Measurements from ENCODE around the gene ORC1.
"Not testable (repeated sequence)": the region's sequence is repeated elsewhere in the genome, so short reads cannot be mapped to it uniquely, and the experiment has no call there.

ORC1 gene

DNA sequence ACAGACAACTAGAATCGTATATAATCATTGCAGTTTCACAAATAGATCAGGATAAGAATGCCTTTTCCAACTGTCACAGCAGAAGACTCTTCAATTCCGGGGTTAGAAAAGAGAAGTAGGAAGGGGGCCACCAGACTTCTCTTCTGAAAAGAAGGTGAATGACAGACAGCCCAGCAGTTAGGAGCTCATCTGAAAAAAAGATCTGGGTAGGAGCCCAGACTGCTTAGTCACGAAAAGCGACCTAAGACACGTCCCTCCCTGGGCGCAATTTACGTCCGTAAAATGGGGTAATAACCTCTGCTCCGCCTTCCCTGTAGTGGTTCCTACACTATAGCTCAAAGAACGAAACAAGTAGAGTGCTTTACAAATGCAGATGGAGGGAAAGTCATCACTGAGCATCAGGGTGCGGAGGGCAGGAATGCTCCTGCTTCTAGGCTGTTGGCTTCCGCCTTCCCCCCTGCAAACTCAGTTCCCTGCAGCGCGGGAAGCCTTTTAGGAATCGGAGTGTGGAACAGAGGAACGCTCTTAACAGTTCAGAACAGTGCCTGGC is 582 bp downstream of the ORC1 start:
- peaks cover 0 to 34% (median 0%) of the 10 kb centered on the region in 11 experiments; a peak in 8 of 22 replicates for H4K20me1 ChIP-seq
- no peaks in the 10 kb centered on the region for H3K9me3 ChIP-seq (replicated peaks in 1 of 11)
- peaks cover 16 to 71% (median 63%) of the 10 kb centered on the region in 11 experiments for H3K36me3 ChIP-seq
- H3K4me3 ChIP-seq = peak overlapping the region; percentile 77 to 98 (median 83)
- peaks cover 29 to 36% (median 34%) of the 10 kb centered on the region in 10 experiments for H3K4me1 ChIP-seq
- H3K4me2 ChIP-seq = peak overlapping the region; percentile 64 to 88 (median 78)
- H3K9ac ChIP-seq = peak overlapping the region; percentile 68 to 98 (median 93)
- H3K27ac ChIP-seq = peak overlapping the region; percentile 3 to 98 (median 94); a peak in 21 of 22 replicates
- H3K27me3 ChIP-seq = no peaks in the 10 kb centered on the region
- TF ChIP-seq Cebpa-rat (IDR thresholded peaks at IDR 0.05) = no peak

DNA sequence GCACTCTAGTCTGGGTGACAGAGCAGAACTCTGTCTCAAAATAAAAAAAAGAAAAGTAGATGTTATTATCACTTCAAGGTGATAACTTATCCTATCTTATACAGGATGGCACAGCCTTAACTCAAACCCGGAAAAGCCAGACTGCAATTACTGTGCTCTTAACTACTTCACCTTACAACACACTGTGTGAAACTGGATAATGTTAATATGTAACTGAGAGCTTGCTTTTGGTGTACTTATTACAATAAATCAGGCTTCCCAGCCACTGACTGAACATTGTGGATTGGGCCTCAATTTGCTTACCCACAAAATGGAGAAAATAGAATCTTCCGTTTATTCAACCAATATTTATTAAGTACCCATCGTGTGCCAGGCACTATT is 1.4 kb downstream of the ORC1 start:
- Histone ChIP-seq H3K27me3 (no peaks in the 10 kb centered on the region), H3K9me3 (replicated peaks in 1 of 11) (no peaks in the 10 kb centered on the region), H3K36me3 (peaks cover 9 to 71% (median 63%) of the 10 kb centered on the region in 11 experiments; a peak in 21 of 22 replicates), H3K4me2 (peak overlapping the region; percentile 64 to 88 (median 78); a peak in 21 of 22 replicates), H3K4me1 (peaks cover 29 to 36% (median 34%) of the 10 kb centered on the region in 10 experiments), H4K20me1 (peaks cover 0 to 26% (median 0%) of the 10 kb centered on the region in 11 experiments; a peak in 7 of 22 replicates), H3K9ac (peak overlapping the region; percentile 68 to 98 (median 93); a peak in 20 of 22 replicates), H3K27ac (peak overlapping the region in 7 of 11 experiments; percentile 88 to 98 (median 94); a peak in 12 of 22 replicates), H3K4me3 (peak overlapping the region; percentile 77 to 98 (median 83); a peak in 18 of 20 replicates)
- no peak for TF ChIP-seq Cebpa-rat (IDR thresholded peaks at IDR 0.05)

- Histone ChIP-seq H3K9me3 (replicated peaks in 1 of 11) (no peaks in the 10 kb centered on the region), H3K9ac (no peak overlapping the region), H3K27me3 (no peaks in the 10 kb centered on the region), H3K4me3 (no peak overlapping the region), H3K4me1 (peaks cover 10 to 19% (median 15%) of the 10 kb centered on the region in 10 experiments), H4K20me1 (peaks cover 0 to 22% (median 4%) of the 10 kb centered on the region in 11 experiments; a peak in 6 of 22 replicates), H3K36me3 (peaks cover 16 to 76% (median 70%) of the 10 kb centered on the region in 11 experiments; a peak in 21 of 22 replicates), H3K4me2 (no peak overlapping the region), H3K27ac (no peak overlapping the region)
- TF ChIP-seq Cebpa-rat (IDR thresholded peaks at IDR 0.05) = no peak
Observed at GRCh38 chr1:52400131-52400530, 4.1 kb downstream of the ORC1 start.

DNA sequence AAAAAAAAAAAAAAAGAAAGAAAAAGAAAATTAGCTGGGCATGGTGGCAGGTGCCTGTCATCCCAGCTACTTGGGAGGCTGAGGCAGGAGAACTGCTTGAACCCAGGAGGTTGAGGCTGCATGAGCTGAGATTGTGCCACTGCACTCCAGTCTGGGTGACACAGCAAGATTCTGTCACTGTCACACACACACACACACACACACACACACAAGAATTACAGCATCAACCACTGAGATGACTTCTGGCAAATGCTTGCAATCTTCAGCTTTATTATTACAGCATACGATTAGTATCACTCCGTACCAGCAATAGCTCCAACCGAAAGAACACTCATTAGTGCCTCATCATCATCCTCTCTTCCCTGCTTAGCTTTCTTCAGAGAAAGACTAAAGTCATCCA is 4.6 kb downstream of the ORC1 start:
- H3K4me2 ChIP-seq = no peak overlapping the region
- H3K36me3 ChIP-seq = peaks cover 16 to 81% (median 75%) of the 10 kb centered on the region in 11 experiments; a peak in 21 of 22 replicates
- H3K9me3 ChIP-seq (replicated peaks in 1 of 11) = no peaks in the 10 kb centered on the region
- peaks cover 10 to 19% (median 15%) of the 10 kb centered on the region in 10 experiments for H3K4me1 ChIP-seq
- no peak overlapping the region for H3K9ac ChIP-seq
- no peak overlapping the region for H3K27ac ChIP-seq
- peaks cover 0 to 22% (median 4%) of the 10 kb centered on the region in 11 experiments; a peak in 6 of 22 replicates for H4K20me1 ChIP-seq
- no peak for TF ChIP-seq Cebpa-rat (IDR thresholded peaks at IDR 0.05)
- no peaks in the 10 kb centered on the region for H3K27me3 ChIP-seq
- H3K4me3 ChIP-seq = no peak overlapping the region

DNA sequence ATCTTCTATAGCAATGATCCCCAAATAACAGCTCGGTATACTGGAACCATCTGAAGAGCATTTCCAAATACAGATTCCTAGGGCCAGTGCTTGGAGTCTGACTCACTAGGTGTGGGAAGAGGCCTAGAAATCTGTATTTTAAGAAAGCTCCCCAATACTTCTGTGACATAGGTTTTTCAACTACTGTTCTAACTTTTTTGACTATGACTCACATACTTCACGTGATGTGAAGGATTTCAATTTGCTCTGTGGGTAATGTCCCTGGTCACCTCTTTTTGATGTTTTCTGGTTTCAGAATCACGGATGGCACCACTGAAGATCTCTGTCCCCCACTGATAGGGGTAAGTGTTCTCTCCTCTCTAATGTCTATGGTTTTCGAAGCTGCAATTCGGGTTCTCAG is 11.0 kb downstream of the ORC1 start:
- peaks cover 0 to 49% (median 0%) of the 10 kb centered on the region in 11 experiments; a peak in 7 of 22 replicates for H4K20me1 ChIP-seq
- peaks cover 26 to 100% (median 98%) of the 10 kb centered on the region in 11 experiments for H3K36me3 ChIP-seq
- TF ChIP-seq Cebpa-rat (IDR thresholded peaks at IDR 0.05) = no peak
- no peak overlapping the region for H3K4me2 ChIP-seq
- no peak overlapping the region for H3K27ac ChIP-seq
- no peaks in the 10 kb centered on the region for H3K27me3 ChIP-seq
- H3K4me3 ChIP-seq = no peak overlapping the region
- no peaks in the 10 kb centered on the region for H3K4me1 ChIP-seq
- no peaks in the 10 kb centered on the region for H3K9me3 ChIP-seq (replicated peaks in 1 of 11)
- H3K9ac ChIP-seq = no peak overlapping the region

- Histone ChIP-seq H3K4me1 (no peaks in the 10 kb centered on the region), H3K27ac (no peak overlapping the region), H4K20me1 (peaks cover 0 to 38% (median 0%) of the 10 kb centered on the region in 11 experiments; a peak in 6 of 22 replicates), H3K9ac (no peak overlapping the region), H3K4me3 (no peak overlapping the region), H3K4me2 (no peak overlapping the region), H3K27me3 (no peaks in the 10 kb centered on the region), H3K9me3 (replicated peaks in 1 of 11) (no peaks in the 10 kb centered on the region), H3K36me3 (peaks cover 37 to 100% (median 98%) of the 10 kb centered on the region in 11 experiments)
- no peak for TF ChIP-seq Cebpa-rat (IDR thresholded peaks at IDR 0.05)
Observed at GRCh38 chr1:52386458-52386857, 17.8 kb downstream of the ORC1 start.

DNA sequence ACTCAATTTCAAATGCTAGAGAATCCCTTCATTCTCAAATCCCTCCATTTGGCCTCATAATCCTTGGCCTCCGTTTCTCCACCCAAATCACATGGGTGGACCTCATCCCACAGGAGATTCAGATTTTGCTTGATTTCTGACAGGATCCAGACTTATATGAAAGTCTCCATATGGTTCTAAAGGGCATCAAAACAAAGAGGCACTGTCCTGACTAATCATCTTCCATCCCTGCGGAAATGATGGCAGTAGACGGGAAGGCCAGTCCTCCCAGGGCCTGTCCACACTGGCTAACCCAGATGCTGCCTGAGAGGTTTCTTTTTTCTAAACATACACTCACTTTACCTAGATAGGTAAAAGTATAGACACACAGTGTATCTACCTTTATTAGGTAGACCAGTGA is 18.8 kb downstream of the ORC1 start:
- Histone ChIP-seq H4K20me1 (peaks cover 0 to 28% (median 0%) of the 10 kb centered on the region in 11 experiments; a peak in 5 of 22 replicates), H3K9ac (peak overlapping the region in 1 of 11 experiments; percentile 11; a peak in 1 of 22 replicates), H3K9me3 (replicated peaks in 1 of 11) (no peaks in the 10 kb centered on the region), H3K27ac (no peak overlapping the region), H3K36me3 (peaks cover 45 to 100% (median 100%) of the 10 kb centered on the region in 11 experiments), H3K4me2 (no peak overlapping the region), H3K4me3 (no peak overlapping the region), H3K4me1 (no peaks in the 10 kb centered on the region), H3K27me3 (no peaks in the 10 kb centered on the region)
- no peak for TF ChIP-seq Cebpa-rat (IDR thresholded peaks at IDR 0.05)

- peaks cover 7 to 52% (median 40%) of the 10 kb centered on the region in 11 experiments; a peak in 21 of 22 replicates for H3K36me3 ChIP-seq
- not testable (repeated sequence) for H3K9ac ChIP-seq; H4K20me1 ChIP-seq; H3K4me3 ChIP-seq; H3K27ac ChIP-seq; H3K4me2 ChIP-seq; H3K9me3 ChIP-seq (replicated peaks in 1 of 11)
- H3K27me3 ChIP-seq = peaks cover 0 to 18% (median 10%) of the 10 kb centered on the region in 11 experiments; a peak in 12 of 22 replicates
- peaks cover 9 to 26% (median 23%) of the 10 kb centered on the region in 10 experiments for H3K4me1 ChIP-seq
Observed at GRCh38 chr1:52369851-52370250, 34.4 kb downstream of the ORC1 start.

GRCh38 chr1:52368383-52369172 is 35.6 kb downstream of the ORC1 start:
- Histone ChIP-seq H3K9me3 (replicated peaks in 1 of 11) (no peaks in the 10 kb centered on the region), H3K4me1 (peaks cover 21 to 35% (median 33%) of the 10 kb centered on the region in 10 experiments), H4K20me1 (peaks cover 0 to 12% (median 0%) of the 10 kb centered on the region in 11 experiments; a peak in 7 of 22 replicates), H3K4me2 (peak overlapping the region; percentile 71 to 98 (median 92)), H3K27ac (no peak overlapping the region), H3K9ac (peak overlapping the region; percentile 49 to 75 (median 67); a peak in 21 of 22 replicates), H3K4me3 (peak overlapping the region; percentile 48 to 70 (median 59)), H3K27me3 (peaks cover 0 to 18% (median 10%) of the 10 kb centered on the region in 11 experiments; a peak in 12 of 22 replicates), H3K36me3 (peaks cover 17 to 48% (median 34%) of the 10 kb centered on the region in 11 experiments)
- TF ChIP-seq Cebpa-rat (IDR thresholded peaks at IDR 0.05) = no peak
